K562 (cell line): ENCODE data around the gene CLPSL2. TPM values are rescaled to one million over a fixed set of nuclear protein-coding genes. Genes with fewer than 3 reads are reported as not detected.

Source experiments
- ARID2 ChIP-seq: fragments of 450-650 bp; IDR thresholded peaks from 2 replicates; pipeline ENCODE4 v1.6.1; 2017; ENCODE audit warnings: antibody characterized with exemption, mild to moderate bottlenecking
- CREB1 ChIP-seq, 2 experiments: sonication (generic) in 1 of 2; formaldehyde crosslinking in 1 of 2; IDR thresholded peaks; 2 replicates each; pipeline versions ENCODE4 v1.6.1 to v1.8.0; 2012 to 2022; ENCODE audit warnings: inconsistent platforms in 1 of 2, mild to moderate bottlenecking in 1 of 2, missing genetic modification reagents in 1 of 2, moderate library complexity in 1 of 2
- CXXC5 ChIP-seq: fragments of 250-450 bp; sonication (Bioruptor Pico); IDR thresholded peaks from 2 replicates; pipeline ENCODE4 v1.8.0; 2022; ENCODE audit warnings: inconsistent platforms, mild to moderate bottlenecking, moderate library complexity
- EP300 ChIP-seq: IDR thresholded peaks from 2 replicates; pipeline ENCODE4 v1.6.1; 2012; ENCODE audit warnings: low read length, improper control_type of control experiment
- EZH2 ChIP-seq: IDR thresholded peaks from 2 replicates; pipeline ENCODE4 v1.6.1; 2012; ENCODE audit warnings: low read depth, mild to moderate bottlenecking, inconsistent platforms, low read length, borderline replicate concordance
- FOSL1 ChIP-seq: fragments of 200-800 bp; sonication (Bioruptor generic); conservative IDR thresholded peaks from 2 replicates; pipeline ENCODE4 v1.6.1; 2016; ENCODE audit warnings: missing genetic modification characterization, missing compliant biosample characterization
- NFE2L1 ChIP-seq: fragments of 450-650 bp; IDR thresholded peaks from 2 replicates; pipeline ENCODE4 v1.6.1; 2016; ENCODE audit warnings: missing genetic modification characterization, low read depth, mild to moderate bottlenecking, missing compliant biosample characterization, moderate library complexity, borderline replicate concordance
- NFIC ChIP-seq: fragments of 450-650 bp; IDR thresholded peaks from 2 replicates; pipeline ENCODE4 v1.6.1; 2017; ENCODE audit warnings: mild to moderate bottlenecking, inconsistent platforms
- PCBP1 ChIP-seq: fragments of 200-400 bp; formaldehyde crosslinking; IDR thresholded peaks from 2 replicates; pipeline ENCODE4 v1.6.1; 2018; ENCODE audit warnings: mild to moderate bottlenecking, low read depth, low read length; ENCODE audit not compliant: poor library complexity, severe bottlenecking
- STAG1 ChIP-seq: sonication (generic); formaldehyde crosslinking; IDR thresholded peaks from 2 replicates; pipeline ENCODE4 v1.5.0; 2020; ENCODE audit warnings: missing genetic modification reagents, borderline replicate concordance
- U2AF1 ChIP-seq: fragments of 200-400 bp; formaldehyde crosslinking; optimal IDR thresholded peaks from 2 replicates; pipeline ENCODE3; 2017; ENCODE audit warnings: mild to moderate bottlenecking, low read depth, low read length, moderate library complexity
- ZKSCAN1 ChIP-seq: fragments of 150-350 bp; IDR thresholded peaks from 2 replicates; pipeline ENCODE4 v1.6.1; 2016; ENCODE audit warnings: low read depth, low read length
- ZNF239 ChIP-seq: fragments of 250-450 bp; sonication (Bioruptor Pico); IDR thresholded peaks from 2 replicates; pipeline ENCODE4 v1.4.0; 2020; ENCODE audit warnings: mild to moderate bottlenecking
- polyA plus RNA-seq, 8 experiments: library from polyadenylated mRNA; depleted of rRNA in 4 of 8; stranded (reverse) in 5 of 8; unstranded in 3 of 8; fragments of >200 nt; fragmentation: Nextera tagmentation in 2 of 8; fragmentation: Illumina TruSeq in 1 of 8; extraction: Ambion mirVana in 2 of 8; extraction: Trizol in 1 of 8; gene quantifications; 2 replicates each; pipeline versions ENCODE4 v1.2.1 to v1.2.3, GENCODE V29; 2011 to 2014; ENCODE audit warnings: inconsistent platforms in 1 of 8, missing spikeins in 1 of 8
- total RNA-seq, 7 experiments: library from RNA; depleted of rRNA in 6 of 7; stranded (reverse); fragments of >200 nt in 6 of 7; fragmentation: Illumina TruSeq in 2 of 7; extraction: Trizol in 2 of 7; gene quantifications; 2 replicates each; pipeline versions ENCODE4 v1.2.1 to v1.2.3, GENCODE V29; 2011 to 2021; ENCODE audit warnings: low replicate concordance in 1 of 7
- TF ChIP-seq, protein P1 (sequence below), 2 experiments: fragments of 250-450 bp in 1 of 2; fragments of 450-650 bp in 1 of 2; sonication (Bioruptor Pico) in 1 of 2; IDR thresholded peaks; 2 replicates each; pipeline versions ENCODE4 v1.6.1 to v1.8.0; 2016 to 2021; ENCODE audit warnings: mild to moderate bottlenecking in 2 of 2, moderate library complexity in 2 of 2, missing compliant biosample characterization in 1 of 2, missing genetic modification characterization in 1 of 2
- TF ChIP-seq, protein P2 (sequence below): sonication (generic); formaldehyde crosslinking; IDR thresholded peaks from 2 replicates; pipeline ENCODE4 v1.8.1; 2023; ENCODE audit warnings: missing genetic modification reagents, mild to moderate bottlenecking, borderline replicate concordance
- TF ChIP-seq, protein P3 (sequence below): IDR thresholded peaks from 2 replicates; pipeline ENCODE4 v1.6.1; 2016; ENCODE audit warnings: missing genetic modification characterization, missing compliant biosample characterization
- TF ChIP-seq, protein P4 (sequence below): sonication (generic); formaldehyde crosslinking; IDR thresholded peaks from 2 replicates; pipeline ENCODE4 v1.5.0; 2020; ENCODE audit warnings: missing genetic modification reagents

The CLPSL2 gene
- total and polyA plus RNA-seq, 9 of the 15 experiments (the other 6 are each of a cell fraction or from before 2014, with no cell fraction given) = not detected

DNA sequence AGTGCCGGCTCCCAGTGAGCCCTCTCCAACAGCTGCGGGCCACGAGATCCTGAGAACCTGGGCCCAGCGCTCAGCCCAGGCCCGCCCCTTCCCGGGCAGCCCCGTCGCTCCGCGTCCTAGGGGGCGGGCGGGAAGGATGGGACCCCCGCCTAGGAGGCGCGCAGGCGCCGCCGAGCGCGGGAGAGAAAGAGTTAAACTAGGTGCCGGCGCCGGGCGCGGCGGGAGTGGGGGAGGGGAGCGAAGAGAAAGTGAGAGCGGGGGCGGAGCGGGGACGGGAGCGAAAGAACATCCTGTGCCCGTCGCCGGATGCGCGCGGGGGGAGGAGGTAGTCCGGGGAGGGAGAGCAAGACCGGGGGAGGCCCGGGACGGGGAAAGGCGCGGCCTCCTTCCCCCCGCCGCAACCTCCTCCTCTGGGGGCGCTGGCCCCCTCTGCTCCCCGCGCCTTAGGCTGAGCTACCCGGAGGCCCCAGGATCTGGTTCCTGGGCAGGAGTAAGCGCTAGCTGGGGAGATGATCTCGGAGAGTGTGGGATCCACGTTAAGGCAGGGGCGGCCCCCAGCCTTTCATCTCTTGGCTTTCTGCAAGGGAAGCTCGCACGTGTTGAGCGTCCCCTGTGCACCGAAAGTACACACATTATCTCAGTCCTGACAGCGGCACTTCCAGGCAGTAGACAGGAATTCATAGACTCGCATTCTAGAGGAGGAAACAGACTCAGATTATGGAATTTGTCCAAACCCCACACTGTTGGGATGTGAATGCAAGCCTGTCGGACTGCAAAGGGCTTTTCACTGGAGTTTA is 44.5 kb upstream of the CLPSL2 start (continued):
- TF ChIP-seq EZH2 (no peak), NFE2L1 (no peak), PCBP1 (peak; percentile 93), CXXC5 (CRISPR knock-in tag) (peak; percentile 94), U2AF1 (peak; percentile 25), ARID2 (no peak), FOSL1 (tag) (peak; percentile 56), CREB1 (IDR thresholded peaks at IDR 0.05) (peak; percentile 53; the same call in 1 of the 2 replicates), CREB1 (CRISPR knock-in tag; IDR thresholded peaks at IDR 0.05) (peak; percentile 51; the same call in 1 of the 2 replicates), STAG1 (CRISPR knock-in tag) (no peak), EP300 (peak; percentile 65; the same call in 1 of the 2 replicates), ZNF239 (CRISPR knock-in tag) (no peak), ZKSCAN1 (0 out of 2 replicates have a peak, but pooled peaks have one; percentile 3), NFIC (peak; percentile 49)
- TF ChIP-seq, protein P1, sequence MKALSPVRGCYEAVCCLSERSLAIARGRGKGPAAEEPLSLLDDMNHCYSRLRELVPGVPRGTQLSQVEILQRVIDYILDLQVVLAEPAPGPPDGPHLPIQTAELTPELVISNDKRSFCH (CRISPR knock-in tag; IDR thresholded peaks at IDR 0.05) = no peak
- TF ChIP-seq, protein P1 (tag; IDR thresholded peaks at IDR 0.05) = peak; percentile 34; the same call in 1 of the 2 replicates
- TF ChIP-seq, protein P2, sequence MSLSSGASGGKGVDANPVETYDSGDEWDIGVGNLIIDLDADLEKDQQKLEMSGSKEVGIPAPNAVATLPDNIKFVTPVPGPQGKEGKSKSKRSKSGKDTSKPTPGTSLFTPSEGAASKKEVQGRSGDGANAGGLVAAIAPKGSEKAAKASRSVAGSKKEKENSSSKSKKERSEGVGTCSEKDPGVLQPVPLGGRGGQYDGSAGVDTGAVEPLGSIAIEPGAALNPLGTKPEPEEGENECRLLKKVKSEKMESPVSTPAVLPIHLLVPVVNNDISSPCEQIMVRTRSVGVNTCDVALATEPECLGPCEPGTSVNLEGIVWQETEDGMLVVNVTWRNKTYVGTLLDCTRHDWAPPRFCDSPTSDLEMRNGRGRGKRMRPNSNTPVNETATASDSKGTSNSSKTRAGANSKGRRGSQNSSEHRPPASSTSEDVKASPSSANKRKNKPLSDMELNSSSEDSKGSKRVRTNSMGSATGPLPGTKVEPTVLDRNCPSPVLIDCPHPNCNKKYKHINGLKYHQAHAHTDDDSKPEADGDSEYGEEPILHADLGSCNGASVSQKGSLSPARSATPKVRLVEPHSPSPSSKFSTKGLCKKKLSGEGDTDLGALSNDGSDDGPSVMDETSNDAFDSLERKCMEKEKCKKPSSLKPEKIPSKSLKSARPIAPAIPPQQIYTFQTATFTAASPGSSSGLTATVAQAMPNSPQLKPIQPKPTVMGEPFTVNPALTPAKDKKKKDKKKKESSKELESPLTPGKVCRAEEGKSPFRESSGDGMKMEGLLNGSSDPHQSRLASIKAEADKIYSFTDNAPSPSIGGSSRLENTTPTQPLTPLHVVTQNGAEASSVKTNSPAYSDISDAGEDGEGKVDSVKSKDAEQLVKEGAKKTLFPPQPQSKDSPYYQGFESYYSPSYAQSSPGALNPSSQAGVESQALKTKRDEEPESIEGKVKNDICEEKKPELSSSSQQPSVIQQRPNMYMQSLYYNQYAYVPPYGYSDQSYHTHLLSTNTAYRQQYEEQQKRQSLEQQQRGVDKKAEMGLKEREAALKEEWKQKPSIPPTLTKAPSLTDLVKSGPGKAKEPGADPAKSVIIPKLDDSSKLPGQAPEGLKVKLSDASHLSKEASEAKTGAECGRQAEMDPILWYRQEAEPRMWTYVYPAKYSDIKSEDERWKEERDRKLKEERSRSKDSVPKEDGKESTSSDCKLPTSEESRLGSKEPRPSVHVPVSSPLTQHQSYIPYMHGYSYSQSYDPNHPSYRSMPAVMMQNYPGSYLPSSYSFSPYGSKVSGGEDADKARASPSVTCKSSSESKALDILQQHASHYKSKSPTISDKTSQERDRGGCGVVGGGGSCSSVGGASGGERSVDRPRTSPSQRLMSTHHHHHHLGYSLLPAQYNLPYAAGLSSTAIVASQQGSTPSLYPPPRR (CRISPR knock-in tag) = 0 out of 2 replicates have a peak, but pooled peaks have one; percentile 2
- TF ChIP-seq, protein P3, sequence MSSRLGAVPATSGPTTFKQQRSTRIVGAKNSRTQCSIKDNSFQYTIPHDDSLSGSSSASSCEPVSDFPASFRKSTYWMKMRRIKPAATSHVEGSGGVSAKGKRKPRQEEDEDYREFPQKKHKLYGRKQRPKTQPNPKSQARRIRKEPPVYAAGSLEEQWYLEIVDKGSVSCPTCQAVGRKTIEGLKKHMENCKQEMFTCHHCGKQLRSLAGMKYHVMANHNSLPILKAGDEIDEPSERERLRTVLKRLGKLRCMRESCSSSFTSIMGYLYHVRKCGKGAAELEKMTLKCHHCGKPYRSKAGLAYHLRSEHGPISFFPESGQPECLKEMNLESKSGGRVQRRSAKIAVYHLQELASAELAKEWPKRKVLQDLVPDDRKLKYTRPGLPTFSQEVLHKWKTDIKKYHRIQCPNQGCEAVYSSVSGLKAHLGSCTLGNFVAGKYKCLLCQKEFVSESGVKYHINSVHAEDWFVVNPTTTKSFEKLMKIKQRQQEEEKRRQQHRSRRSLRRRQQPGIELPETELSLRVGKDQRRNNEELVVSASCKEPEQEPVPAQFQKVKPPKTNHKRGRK (tag) = no peak
- TF ChIP-seq, protein P4, sequence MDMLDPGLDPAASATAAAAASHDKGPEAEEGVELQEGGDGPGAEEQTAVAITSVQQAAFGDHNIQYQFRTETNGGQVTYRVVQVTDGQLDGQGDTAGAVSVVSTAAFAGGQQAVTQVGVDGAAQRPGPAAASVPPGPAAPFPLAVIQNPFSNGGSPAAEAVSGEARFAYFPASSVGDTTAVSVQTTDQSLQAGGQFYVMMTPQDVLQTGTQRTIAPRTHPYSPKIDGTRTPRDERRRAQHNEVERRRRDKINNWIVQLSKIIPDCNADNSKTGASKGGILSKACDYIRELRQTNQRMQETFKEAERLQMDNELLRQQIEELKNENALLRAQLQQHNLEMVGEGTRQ (CRISPR knock-in tag) = no peak
